KMS-11 (cell line): ENCODE measurements around the gene CDK14.

Source experiments
- H2AFZ ChIP-seq: fragments of 200-600 bp; sonication (generic); 2 replicates; pipeline ENCODE4 v1.6.1; 2016; ENCODE audit warnings: antibody characterized with exemption, mixed run types, low read depth
- H3K27ac ChIP-seq: fragments of 200-600 bp; sonication (generic); 2 replicates; pipeline ENCODE4 v1.6.1; 2016; ENCODE audit warnings: mild to moderate bottlenecking, mixed run types
- H3K27me3 ChIP-seq: fragments of 200-600 bp; sonication (generic); 2 replicates; pipeline ENCODE4 v1.6.1; 2017; ENCODE audit warnings: mild to moderate bottlenecking, low read depth, mixed run types, moderate library complexity; ENCODE audit not compliant: insufficient read depth
- H3K36me3 ChIP-seq: fragments of 200-600 bp; sonication (generic); 2 replicates; pipeline ENCODE4 v1.6.1; 2017; ENCODE audit warnings: mild to moderate bottlenecking, mixed run types; ENCODE audit not compliant: insufficient read depth
- H3K4me1 ChIP-seq: fragments of 200-600 bp; sonication (generic); 2 replicates; pipeline ENCODE4 v1.6.1; 2016; ENCODE audit warnings: mild to moderate bottlenecking, low read depth, mixed run types; ENCODE audit not compliant: poor library complexity, severe bottlenecking
- H3K4me2 ChIP-seq: fragments of 200-600 bp; sonication (generic); 2 replicates; pipeline ENCODE4 v1.7.0; 2016; ENCODE audit warnings: mild to moderate bottlenecking, mixed run types
- H3K4me3 ChIP-seq: fragments of 200-600 bp; sonication (generic); IDR thresholded peaks from 2 replicates; pipeline ENCODE4 v1.6.1; 2017; ENCODE audit warnings: low read depth, low read length, mixed read lengths; ENCODE audit not compliant: insufficient read depth
- H3K79me2 ChIP-seq: fragments of 200-600 bp; sonication (generic); 2 replicates; pipeline ENCODE4 v1.6.1; 2016; ENCODE audit warnings: low read depth, mixed run types; ENCODE audit not compliant: insufficient read depth
- H3K9ac ChIP-seq: fragments of 200-600 bp; sonication (generic); 2 replicates; pipeline ENCODE4 v1.6.1; 2016; ENCODE audit warnings: mild to moderate bottlenecking, mixed run types
- H4K20me1 ChIP-seq: fragments of 200-600 bp; sonication (generic); 2 replicates; pipeline ENCODE4 v1.6.1; 2016; ENCODE audit warnings: mild to moderate bottlenecking, mixed run types; ENCODE audit not compliant: insufficient read depth
- TF ChIP-seq, protein P1 (sequence below): fragments of 200-600 bp; sonication (generic); conservative IDR thresholded peaks from 2 replicates; pipeline ENCODE4 v1.6.1; 2017; ENCODE audit warnings: low read depth, mild to moderate bottlenecking, antibody characterized with exemption, low read length, moderate library complexity, mixed read lengths

CDK14 gene

DNA sequence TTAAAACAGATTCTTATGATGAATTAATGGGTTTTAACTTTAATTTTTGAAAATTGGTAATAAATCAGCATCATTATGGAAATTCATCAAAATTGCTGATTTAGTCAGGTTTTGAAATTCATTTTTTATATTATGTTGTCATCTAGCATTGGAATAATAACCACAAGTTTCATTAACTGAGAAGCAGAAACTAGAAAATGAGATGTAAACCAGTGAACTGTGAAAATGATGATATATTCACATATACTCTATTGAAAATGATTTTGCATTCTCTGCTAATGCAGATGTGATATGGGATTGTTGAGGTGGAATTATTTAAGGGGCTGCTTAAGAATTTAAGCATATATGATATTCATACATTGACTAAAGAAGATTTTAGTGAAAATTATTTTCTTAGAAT, 352.0 kb downstream of the CDK14 start:
- H3K79me2 ChIP-seq, result peaks cover 24% of the 10 kb centered on the region; the same call in 1 of the 2 replicates
- H3K36me3 ChIP-seq, result no peaks in the 10 kb centered on the region
- H3K27me3 ChIP-seq, result no peaks in the 10 kb centered on the region
- H4K20me1 ChIP-seq, result no peaks in the 10 kb centered on the region
- no peak overlapping the region for H3K9ac ChIP-seq
- H3K4me3 ChIP-seq, result no peak overlapping the region
- H2AFZ ChIP-seq, result no peak overlapping the region
- H3K27ac ChIP-seq, result peak overlapping the region; percentile 2; the same call in 1 of the 2 replicates
- peaks cover 98% of the 10 kb centered on the region for H3K4me1 ChIP-seq
- TF ChIP-seq, protein P1, sequence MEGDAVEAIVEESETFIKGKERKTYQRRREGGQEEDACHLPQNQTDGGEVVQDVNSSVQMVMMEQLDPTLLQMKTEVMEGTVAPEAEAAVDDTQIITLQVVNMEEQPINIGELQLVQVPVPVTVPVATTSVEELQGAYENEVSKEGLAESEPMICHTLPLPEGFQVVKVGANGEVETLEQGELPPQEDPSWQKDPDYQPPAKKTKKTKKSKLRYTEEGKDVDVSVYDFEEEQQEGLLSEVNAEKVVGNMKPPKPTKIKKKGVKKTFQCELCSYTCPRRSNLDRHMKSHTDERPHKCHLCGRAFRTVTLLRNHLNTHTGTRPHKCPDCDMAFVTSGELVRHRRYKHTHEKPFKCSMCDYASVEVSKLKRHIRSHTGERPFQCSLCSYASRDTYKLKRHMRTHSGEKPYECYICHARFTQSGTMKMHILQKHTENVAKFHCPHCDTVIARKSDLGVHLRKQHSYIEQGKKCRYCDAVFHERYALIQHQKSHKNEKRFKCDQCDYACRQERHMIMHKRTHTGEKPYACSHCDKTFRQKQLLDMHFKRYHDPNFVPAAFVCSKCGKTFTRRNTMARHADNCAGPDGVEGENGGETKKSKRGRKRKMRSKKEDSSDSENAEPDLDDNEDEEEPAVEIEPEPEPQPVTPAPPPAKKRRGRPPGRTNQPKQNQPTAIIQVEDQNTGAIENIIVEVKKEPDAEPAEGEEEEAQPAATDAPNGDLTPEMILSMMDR, result no peak
- H3K4me2 ChIP-seq, result peak overlapping the region; percentile 4; the same call in 1 of the 2 replicates

DNA sequence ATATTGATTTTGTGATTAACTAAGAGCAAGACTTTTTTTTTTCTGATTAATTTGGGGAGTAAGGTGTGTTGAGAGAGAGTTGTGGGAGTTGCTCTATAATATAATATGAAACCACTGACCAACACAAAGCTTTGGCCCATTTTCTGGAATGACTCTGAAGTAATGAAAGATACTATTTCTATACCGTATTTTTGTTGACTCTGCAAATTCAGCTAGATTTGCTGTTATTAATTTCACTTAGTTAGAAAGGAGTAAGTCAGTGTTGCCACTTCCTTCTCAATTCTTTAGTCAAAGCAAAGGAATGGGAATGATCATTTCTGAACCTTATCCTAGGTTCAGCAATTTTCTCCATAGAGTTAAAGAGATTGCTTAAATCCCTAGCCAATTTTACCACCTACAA, 355.1 kb downstream of the CDK14 start:
- TF ChIP-seq, protein P1, result no peak
- peak overlapping the region; percentile 26 for H3K4me2 ChIP-seq
- peaks cover 96% of the 10 kb centered on the region for H3K4me1 ChIP-seq
- H3K4me3 ChIP-seq, result no peak overlapping the region
- H3K36me3 ChIP-seq, result peaks cover 3% of the 10 kb centered on the region; the same call in 1 of the 2 replicates
- H3K9ac ChIP-seq, result no peak overlapping the region
- H3K79me2 ChIP-seq, result peaks cover 16% of the 10 kb centered on the region; the same call in 1 of the 2 replicates
- no peak overlapping the region for H2AFZ ChIP-seq
- H3K27me3 ChIP-seq, result no peaks in the 10 kb centered on the region
- no peaks in the 10 kb centered on the region for H4K20me1 ChIP-seq
- H3K27ac ChIP-seq, result peak overlapping the region; percentile 26; the same call in 1 of the 2 replicates

DNA sequence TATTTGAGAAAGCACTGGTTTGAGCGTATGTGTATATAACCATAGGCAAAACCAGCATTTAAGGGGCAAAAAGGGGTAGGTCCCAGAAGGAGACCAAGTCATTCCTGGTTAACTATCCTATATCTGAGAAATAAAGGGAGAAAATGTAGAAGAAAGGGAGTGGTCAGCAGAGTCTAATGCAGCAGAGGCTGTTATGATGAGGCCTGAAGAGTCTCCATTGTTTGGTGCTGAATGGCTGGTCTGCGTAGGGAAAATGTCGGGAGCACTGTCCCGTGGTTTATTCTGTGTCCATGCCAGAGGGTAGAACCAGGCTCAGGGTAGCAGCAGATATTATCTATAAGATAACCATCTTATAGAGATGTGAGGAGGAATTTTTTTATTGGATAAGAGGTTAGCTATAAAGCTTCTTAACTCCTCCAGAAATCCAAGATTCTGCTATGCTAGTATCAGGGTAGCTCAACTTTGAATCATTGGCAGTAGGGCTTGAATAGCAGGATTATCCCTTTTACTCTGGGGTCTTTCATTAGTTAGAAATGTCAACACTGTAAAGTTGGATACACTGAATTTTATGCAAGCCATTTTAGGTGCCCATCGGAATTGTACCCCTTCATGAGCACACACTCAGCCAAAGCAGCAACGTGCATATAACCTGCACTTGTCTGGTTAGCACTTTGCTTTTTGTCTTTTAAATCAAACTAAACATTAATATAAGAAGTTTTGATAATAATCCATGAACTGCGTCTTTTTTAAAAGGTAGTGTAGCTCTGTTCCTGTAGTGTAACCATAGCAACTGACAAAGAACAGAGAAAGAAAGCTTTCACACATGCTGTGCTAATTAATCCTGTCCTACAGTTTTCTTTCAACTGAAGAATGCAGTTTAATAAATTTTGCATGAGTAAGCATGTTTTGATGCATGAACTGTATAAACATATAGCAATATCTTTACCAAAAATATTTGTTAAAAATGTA, 356.1 kb downstream of the CDK14 start:
- Histone ChIP-seq H3K4me1 (peaks cover 87% of the 10 kb centered on the region), H2AFZ (no peak overlapping the region), H3K79me2 (peaks cover 16% of the 10 kb centered on the region; the same call in 1 of the 2 replicates), H4K20me1 (no peaks in the 10 kb centered on the region), H3K9ac (no peak overlapping the region), H3K27ac (peak overlapping the region; percentile 42; the same call in 1 of the 2 replicates), H3K4me2 (peak overlapping the region; percentile 26), H3K27me3 (no peaks in the 10 kb centered on the region), H3K4me3 (no peak overlapping the region), H3K36me3 (peaks cover 3% of the 10 kb centered on the region; the same call in 1 of the 2 replicates)
- TF ChIP-seq, protein P1, result no peak

DNA sequence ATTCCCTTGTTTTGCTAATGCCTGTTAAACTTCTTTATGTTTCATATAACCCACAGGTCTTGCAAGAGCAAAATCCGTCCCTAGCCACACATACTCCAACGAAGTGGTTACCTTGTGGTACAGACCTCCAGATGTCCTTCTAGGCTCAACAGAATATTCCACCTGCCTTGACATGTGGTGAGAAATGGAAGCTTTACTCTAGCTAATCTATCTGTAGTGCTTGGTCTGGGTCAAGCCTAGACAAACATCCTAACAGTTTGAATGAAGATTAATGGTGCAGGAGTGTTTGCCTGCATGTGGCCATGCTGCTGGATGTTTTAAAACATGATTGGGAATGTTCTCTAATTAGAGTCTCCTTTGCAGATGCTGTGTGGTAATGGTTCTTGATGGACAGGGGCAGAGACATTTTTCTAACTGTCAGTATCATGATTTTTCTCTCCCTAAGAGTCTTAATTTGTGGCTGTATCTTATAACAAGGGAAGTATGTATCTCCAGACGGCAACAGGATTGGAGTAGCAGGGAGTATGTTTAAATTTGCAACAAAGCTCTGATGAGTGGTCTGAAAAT, 359.6 kb downstream of the CDK14 start:
- Histone ChIP-seq H3K4me2 (peak overlapping the region; percentile 12; the same call in 1 of the 2 replicates), H3K4me1 (peaks cover 64% of the 10 kb centered on the region), H4K20me1 (no peaks in the 10 kb centered on the region), H3K79me2 (peaks cover 23% of the 10 kb centered on the region; the same call in 1 of the 2 replicates), H3K9ac (no peak overlapping the region), H3K4me3 (no peak overlapping the region), H3K27me3 (no peaks in the 10 kb centered on the region), H3K27ac (peak overlapping the region; percentile 37), H3K36me3 (peaks cover 3% of the 10 kb centered on the region; the same call in 1 of the 2 replicates), H2AFZ (no peak overlapping the region)
- TF ChIP-seq, protein P1, result no peak
